H1 (cell line): Measurements from ENCODE around the gene GYPC. TPM values are rescaled to one million over a fixed set of nuclear protein-coding genes. Genes with fewer than 3 reads are reported as not detected.

Source experiments
- ATF3 ChIP-seq: IDR thresholded peaks from 2 replicates; pipeline ENCODE4 v1.6.1; 2011; ENCODE audit warnings: low read depth, mild to moderate bottlenecking, low read length; ENCODE audit not compliant: insufficient read depth
- EZH2 ChIP-seq: fragments of 200-600 bp; sonication (generic); IDR thresholded peaks from 2 replicates; pipeline ENCODE4 v1.7.1; 2012; ENCODE audit warnings: low read depth, mild to moderate bottlenecking, moderate library complexity, low read length, inconsistent platforms; ENCODE audit not compliant: severe bottlenecking
- KDM4A ChIP-seq: IDR thresholded peaks from one replicate; pipeline ENCODE4 v1.7.1; 2012; ENCODE audit warnings: low read depth, mild to moderate bottlenecking, moderate library complexity, low read length, inconsistent platforms; ENCODE audit not compliant: severe bottlenecking
- polyA plus RNA-seq, 7 experiments: library from polyadenylated mRNA; depleted of rRNA in 3 of 7; stranded (reverse) in 5 of 7; unstranded in 2 of 7; fragments of >200 nt in 5 of 7; fragments of 200-250 nt in 2 of 7; gene quantifications; 1 replicate in 5 of 7; 2 replicates in 1 of 7; 4 replicates in 1 of 7; pipeline versions ENCODE4 v1.2.1 to v1.2.3, GENCODE V29; 2011 to 2013; ENCODE audit warnings: missing spikeins in 2 of 7, mixed read lengths in 2 of 7
- total RNA-seq: library from RNA; stranded (reverse); fragmentation: NEBNext Ultra II Directional; extraction: Animal tissue kit (Norgen Biotek cat#: 25700); gene quantifications from 2 replicates; pipeline ENCODE4 v1.2.1, GENCODE V29; 2021
- TF ChIP-seq, protein P1 (sequence below): IDR thresholded peaks from 2 replicates; pipeline ENCODE4 v1.6.1; 2012; ENCODE audit warnings: low read length, inconsistent platforms

Gene GYPC
- total and polyA plus RNA-seq, 2 of the 8 experiments (the other 6 are each of a cell fraction or from before 2014, with no cell fraction given): 26.8 to 53.6 TPM

DNA sequence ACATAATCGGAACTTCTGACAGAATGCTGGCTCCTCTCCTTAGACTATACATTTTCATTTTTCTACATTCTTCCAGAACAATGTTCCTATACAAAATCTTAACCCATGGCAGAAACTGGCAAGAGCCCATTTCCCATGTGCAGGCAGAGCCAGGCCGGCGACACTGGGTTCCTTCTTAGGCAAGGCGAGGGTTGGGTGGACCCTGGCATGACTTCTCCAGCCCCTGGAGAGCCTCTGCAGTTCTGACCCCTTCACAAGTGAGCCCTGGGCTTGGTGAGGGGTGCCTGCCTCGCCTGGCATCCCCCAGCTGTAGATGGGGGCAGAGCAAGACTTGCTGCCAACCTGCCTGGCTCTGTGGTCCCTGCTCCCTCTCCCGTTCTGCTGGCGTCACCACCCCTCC is 5.0 kb downstream of the GYPC start (continued):
- TF ChIP-seq KDM4A: no peak
- no peak for TF ChIP-seq EZH2
- TF ChIP-seq, protein P1, sequence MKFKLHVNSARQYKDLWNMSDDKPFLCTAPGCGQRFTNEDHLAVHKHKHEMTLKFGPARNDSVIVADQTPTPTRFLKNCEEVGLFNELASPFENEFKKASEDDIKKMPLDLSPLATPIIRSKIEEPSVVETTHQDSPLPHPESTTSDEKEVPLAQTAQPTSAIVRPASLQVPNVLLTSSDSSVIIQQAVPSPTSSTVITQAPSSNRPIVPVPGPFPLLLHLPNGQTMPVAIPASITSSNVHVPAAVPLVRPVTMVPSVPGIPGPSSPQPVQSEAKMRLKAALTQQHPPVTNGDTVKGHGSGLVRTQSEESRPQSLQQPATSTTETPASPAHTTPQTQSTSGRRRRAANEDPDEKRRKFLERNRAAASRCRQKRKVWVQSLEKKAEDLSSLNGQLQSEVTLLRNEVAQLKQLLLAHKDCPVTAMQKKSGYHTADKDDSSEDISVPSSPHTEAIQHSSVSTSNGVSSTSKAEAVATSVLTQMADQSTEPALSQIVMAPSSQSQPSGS: no peak
- TF ChIP-seq ATF3: no peak
- TF ChIP-seq, all 59 proteins: peak for 0
